Heart right ventricle (tissue), 16 donors: ENCODE data around the gene WWOX. TPM values are rescaled to one million over a fixed set of nuclear protein-coding genes. Genes with fewer than 3 reads are reported as not detected.

ENCODE experiments used
- ATAC-seq, 8 donors: fragments of 200-7000 bp; cut with Tn5 transposase; one replicate each; pipeline ENCODE4 v1.9.1; 2020; ENCODE audit warnings: mild to moderate bottlenecking in 8 of 8, moderate library complexity in 8 of 8, moderate number of reproducible peaks in 1 of 8
- DNase-seq, 2 donors: peaks; one replicate each; pipeline ENCODE4 v3.0.0-alpha.2; 2020
- H3K27ac ChIP-seq, 10 donors: fragments of 200-600 bp; sonication (generic) in 2 of 10; one replicate each; pipeline versions ENCODE4 v1.5.0 to v1.8.0; 2020 to 2022; ENCODE audit warnings: mild to moderate bottlenecking in 3 of 10
- H3K27me3 ChIP-seq, 7 donors: fragments of 200-600 bp; one replicate each; pipeline ENCODE4 v1.8.0; 2021 to 2022; ENCODE audit warnings: mild to moderate bottlenecking in 2 of 7
- H3K36me3 ChIP-seq, 9 donors: fragments of 200-600 bp; sonication (generic) in 1 of 9; one replicate each; pipeline versions ENCODE4 v1.5.0 to v1.8.0; 2020 to 2022; ENCODE audit warnings: mild to moderate bottlenecking in 2 of 9
- H3K4me1 ChIP-seq, 9 donors: fragments of 200-600 bp; sonication (generic) in 1 of 9; one replicate each; pipeline versions ENCODE4 v1.5.0 to v1.8.0; 2020 to 2022; ENCODE audit warnings: mild to moderate bottlenecking in 4 of 9
- H3K4me3 ChIP-seq, 10 donors: fragments of 200-600 bp; sonication (generic) in 2 of 10; one replicate each; pipeline versions ENCODE4 v1.5.0 to v1.8.0; 2020 to 2022; ENCODE audit warnings: mild to moderate bottlenecking in 7 of 10, moderate library complexity in 2 of 10
- H3K9me3 ChIP-seq, 11 donors: fragments of 200-600 bp in 10 of 11; sonication (generic) in 2 of 11; one replicate each; pipeline versions ENCODE4 v1.5.0 to v1.8.0; 2013 to 2022; ENCODE audit warnings: mild to moderate bottlenecking in 2 of 11, control low read depth in 1 of 11, moderate library complexity in 1 of 11
- CTCF ChIP-seq, 9 donors: fragments of 200-600 bp; sonication (generic) in 2 of 9; IDR thresholded peaks; one replicate each; pipeline versions ENCODE4 v1.5.0 to v1.8.0; 2021 to 2022; ENCODE audit warnings: antibody characterized with exemption in 9 of 9, mild to moderate bottlenecking in 5 of 9, moderate library complexity in 1 of 9
- WGBS, 2 donors: extraction: QIAGEN DNeasy Blood & Tissue Kit; methylation state at CpG; one replicate each; pipeline ENCODE4 v1.1.7; 2013; ENCODE audit warnings: inconsistent platforms in 1 of 2; 5-methylcytosine and 5-hydroxymethylcytosine counted together
- intact Hi-C, 10 donors: fragments of 100-400 bp; cut with DNase I; formaldehyde crosslinking; loops; one replicate each; pipeline versions ENCODE4 v1.11.1 to v1.14.2; 2022
- polyA plus RNA-seq, 2 donors: library from polyadenylated mRNA; stranded (reverse); fragments of 200-250 nt; gene quantifications; one replicate each; pipeline ENCODE4 v1.2.3, GENCODE V29; 2013
- total RNA-seq, 10 donors: library from RNA; stranded (reverse); fragmentation: NEBNext Ultra II Directional in 3 of 10; extraction: Animal tissue kit (Norgen Biotek cat#: 25700) in 3 of 10; gene quantifications; one replicate each; pipeline versions ENCODE4 v1.2.1 to v1.2.4, GENCODE V29; 2021 to 2023
- donor health status: Arrhythmogenic right ventricular cardiomyopathy.
- donor health status: ischemic (EF 13 %, LVEDD 7.1; RV severe dilation, severe dysfunction).
- donor health status: healthy with polysubstance abuse.
- donor health status: DM: no; HTN: yes; CAD: no.
- donor health status: DM: no; HTN: no; CAD: no.
- donor health status: ischemic (EF 25% LVEDD 6.9; RV normal size, moderate dysfunction).
- donor health status: ischemic (EF 25% LVEDD 5.7; RV mildly dilated, moderate dysfunction).
- donor health status: healthy.
- donor health status: DM: yes; HTN: yes; CAD: no.
- donor health status: Ischemic cardiomyopathy.
- donor health status: ischemic (EF 35%, LVEDD 5.7; RV mildly dilated, moderate dysfunction).
- donor health status: nonischemic (EF 11% LVEDD 7.7; RV severe dilation, severe dysfunction).
- donor health status: DM: yes; HTN: yes; CAD: no.
- donor health status: PGD.
- donor health status: ischemic (EF 29% LVEDD 5.4; RV normal size, mild dysfunction).
- donor health status: nonischemic (EF 23%, LVEDD 6.1; RV moderate dilation, normal function).

Gene WWOX
- total and polyA plus RNA-seq, 12 donors, result 4.9 to 15.0 (median 9.9) TPM

GRCh38 chr16:78976212-78976611 is 876.8 kb downstream of the WWOX start:
- H3K4me3 ChIP-seq, result no peak overlapping the region
- H3K36me3 ChIP-seq, result no peaks in the 10 kb centered on the region
- intact Hi-C loops, result no loop called here
- WGBS, 2 donors, result 96 to 97% methylated on average over 10 of the region's 10 CpGs
- no peak overlapping the region for H3K27ac ChIP-seq
- H3K27me3 ChIP-seq, result no peaks in the 10 kb centered on the region
- H3K4me1 ChIP-seq, result peaks cover 0 to 6% (median 0%) of the 10 kb centered on the region in 9 donors
- ATAC-seq, result no peak
- no peaks in the 10 kb centered on the region for H3K9me3 ChIP-seq
- no peak for TF ChIP-seq CTCF (IDR thresholded peaks at IDR 0.05)
- no peak for DNase-seq

- 88 to 93% methylated on average over 6 of the region's 6 CpGs for WGBS, 2 donors
- intact Hi-C loops, result no loop called here
- ATAC-seq (no peak), DNase-seq (no peak)
- Histone ChIP-seq H3K27ac (no peak overlapping the region), H3K4me3 (no peak overlapping the region), H3K36me3 (no peaks in the 10 kb centered on the region), H3K9me3 (peaks cover 0 to 14% (median 0%) of the 10 kb centered on the region in 11 donors), H3K4me1 (peaks cover 0 to 15% (median 0%) of the 10 kb centered on the region in 9 donors), H3K27me3 (no peaks in the 10 kb centered on the region)
- no peak for TF ChIP-seq CTCF (IDR thresholded peaks at IDR 0.05)
Measured at GRCh38 chr16:78980825-78981224, 881.4 kb downstream of the WWOX start.

GRCh38 chr16:78982096-78982744 is 882.8 kb downstream of the WWOX start:
- ATAC-seq (no peak), DNase-seq (no peak)
- intact Hi-C loops, result no loop called here
- Histone ChIP-seq H3K27me3 (no peaks in the 10 kb centered on the region), H3K4me1 (peaks cover 0 to 20% (median 0%) of the 10 kb centered on the region in 9 donors), H3K36me3 (no peaks in the 10 kb centered on the region), H3K27ac (no peak overlapping the region), H3K9me3 (peaks cover 0 to 14% (median 0%) of the 10 kb centered on the region in 11 donors), H3K4me3 (no peak overlapping the region)
- 78 to 81% methylated on average over 10 of the region's 10 CpGs for WGBS, 2 donors
- no peak for TF ChIP-seq CTCF (IDR thresholded peaks at IDR 0.05)

- Histone ChIP-seq H3K4me1 (peaks cover 0 to 20% (median 0%) of the 10 kb centered on the region in 9 donors), H3K9me3 (peaks cover 0 to 14% (median 0%) of the 10 kb centered on the region in 11 donors), H3K4me3 (peak overlapping the region in 1 of 10 donors; percentile 8), H3K27me3 (no peaks in the 10 kb centered on the region), H3K27ac (peak overlapping the region in 1 of 10 donors; percentile 39), H3K36me3 (no peaks in the 10 kb centered on the region)
- no peak for ATAC-seq
- DNase-seq, result no peak
- no peak for TF ChIP-seq CTCF (IDR thresholded peaks at IDR 0.05)
- intact Hi-C loops, result no loop called here
- 75 to 81% methylated on average over 3 of the region's 3 CpGs for WGBS, 2 donors
Measured at GRCh38 chr16:78984324-78984723, 884.9 kb downstream of the WWOX start.
